ENCODE data around the gene USP34. TPM values are rescaled to one million over a fixed set of nuclear protein-coding genes. Genes with fewer than 3 reads are reported as not detected.

The USP34 gene
- total RNA-seq, 1 donor from 2014 or later: 95.9 TPM

DNA sequence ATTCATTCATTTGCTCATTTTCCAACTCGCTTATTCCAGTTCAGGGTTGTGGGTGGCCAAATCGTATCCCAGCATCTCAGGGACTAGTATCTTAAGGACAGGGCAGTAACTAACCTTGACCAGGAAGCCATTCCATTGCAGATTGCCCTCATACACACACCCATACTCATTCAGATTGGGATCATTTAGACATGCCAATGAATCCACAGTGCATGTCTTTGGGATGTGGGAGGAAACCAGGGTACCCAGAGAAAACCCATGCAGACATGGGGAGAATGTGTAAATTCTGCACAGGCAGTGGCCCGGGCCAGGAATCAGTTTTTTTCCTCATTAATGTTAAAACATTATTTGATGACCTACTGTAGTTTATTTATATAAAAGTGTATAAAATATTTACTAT is 150.7 kb downstream of the USP34 start:
- Mint-ChIP-seq H3K36me3 (ENCODE audit: low read depth) (peaks cover 7% of the 10 kb centered on the region), H3K27me3 (ENCODE audit: low read depth) (no peaks in the 10 kb centered on the region), H3K9me3 (no peaks in the 10 kb centered on the region), H3K4me1 (no peaks in the 10 kb centered on the region), H3K4me3 (no peak overlapping the region), H3K27ac (ENCODE audit: unreplicated experiment) (no peak overlapping the region)
- no peak for DNase-seq (ENCODE audit: low read depth, low spot score)
- TF ChIP-seq, protein P1, sequence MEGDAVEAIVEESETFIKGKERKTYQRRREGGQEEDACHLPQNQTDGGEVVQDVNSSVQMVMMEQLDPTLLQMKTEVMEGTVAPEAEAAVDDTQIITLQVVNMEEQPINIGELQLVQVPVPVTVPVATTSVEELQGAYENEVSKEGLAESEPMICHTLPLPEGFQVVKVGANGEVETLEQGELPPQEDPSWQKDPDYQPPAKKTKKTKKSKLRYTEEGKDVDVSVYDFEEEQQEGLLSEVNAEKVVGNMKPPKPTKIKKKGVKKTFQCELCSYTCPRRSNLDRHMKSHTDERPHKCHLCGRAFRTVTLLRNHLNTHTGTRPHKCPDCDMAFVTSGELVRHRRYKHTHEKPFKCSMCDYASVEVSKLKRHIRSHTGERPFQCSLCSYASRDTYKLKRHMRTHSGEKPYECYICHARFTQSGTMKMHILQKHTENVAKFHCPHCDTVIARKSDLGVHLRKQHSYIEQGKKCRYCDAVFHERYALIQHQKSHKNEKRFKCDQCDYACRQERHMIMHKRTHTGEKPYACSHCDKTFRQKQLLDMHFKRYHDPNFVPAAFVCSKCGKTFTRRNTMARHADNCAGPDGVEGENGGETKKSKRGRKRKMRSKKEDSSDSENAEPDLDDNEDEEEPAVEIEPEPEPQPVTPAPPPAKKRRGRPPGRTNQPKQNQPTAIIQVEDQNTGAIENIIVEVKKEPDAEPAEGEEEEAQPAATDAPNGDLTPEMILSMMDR (conservative IDR thresholded peaks at IDR 0.05): no peak

DNA sequence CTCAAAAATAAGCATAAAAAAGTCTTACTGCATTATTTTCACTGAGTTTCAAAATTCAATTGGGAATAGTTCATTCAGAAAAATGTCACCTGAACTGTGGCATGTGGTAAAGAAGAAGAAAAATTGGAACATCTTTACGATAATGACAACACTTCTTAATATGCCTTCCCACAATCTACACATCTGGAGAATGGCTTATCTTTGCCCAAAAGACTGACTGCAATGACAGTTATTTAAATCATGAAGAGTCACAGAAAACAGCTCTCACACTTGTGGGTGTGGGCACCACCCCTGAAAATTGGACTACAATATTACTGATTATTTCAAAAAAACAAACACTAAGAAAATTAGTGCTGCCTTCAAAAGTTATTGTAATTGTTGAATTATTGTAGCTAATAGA is 152.3 kb downstream of the USP34 start:
- no peak for DNase-seq (ENCODE audit: low read depth, low spot score)
- Mint-ChIP-seq H3K36me3 (ENCODE audit: low read depth) (peaks cover 6% of the 10 kb centered on the region), H3K9me3 (no peaks in the 10 kb centered on the region), H3K27ac (ENCODE audit: unreplicated experiment) (no peak overlapping the region), H3K4me3 (no peak overlapping the region), H3K27me3 (ENCODE audit: low read depth) (no peaks in the 10 kb centered on the region), H3K4me1 (no peaks in the 10 kb centered on the region)
- TF ChIP-seq, protein P1 (conservative IDR thresholded peaks at IDR 0.05): no peak

- Mint-ChIP-seq H3K36me3 (ENCODE audit: low read depth) (peaks cover 16% of the 10 kb centered on the region), H3K4me3 (no peak overlapping the region), H3K27ac (ENCODE audit: unreplicated experiment) (no peak overlapping the region), H3K27me3 (ENCODE audit: low read depth) (no peaks in the 10 kb centered on the region), H3K9me3 (no peaks in the 10 kb centered on the region), H3K4me1 (no peaks in the 10 kb centered on the region)
- no peak for DNase-seq (ENCODE audit: low read depth, low spot score)
- TF ChIP-seq, protein P1 (conservative IDR thresholded peaks at IDR 0.05): no peak
These were observed 174.9 kb downstream of the USP34 start for GRCh38 chr2:61295981-61296380.

- TF ChIP-seq, protein P1 (conservative IDR thresholded peaks at IDR 0.05): no peak
These were observed 178.9 kb downstream of the USP34 start for GRCh38 chr2:61291851-61292575.

GRCh38 chr2:61288070-61288841 is 182.6 kb downstream of the USP34 start:
- TF ChIP-seq, protein P1 (conservative IDR thresholded peaks at IDR 0.05): no peak
- H3K36me3 Mint-ChIP-seq (ENCODE audit: low read depth): peaks cover 7% of the 10 kb centered on the region
- no peaks in the 10 kb centered on the region for H3K4me1 Mint-ChIP-seq
- H3K27ac Mint-ChIP-seq (ENCODE audit: unreplicated experiment): peak overlapping the region; percentile 51
- H3K27me3 Mint-ChIP-seq (ENCODE audit: low read depth): no peaks in the 10 kb centered on the region
- H3K9me3 Mint-ChIP-seq: no peaks in the 10 kb centered on the region
- no peak for DNase-seq (ENCODE audit: low read depth, low spot score)
- H3K4me3 Mint-ChIP-seq: no peak overlapping the region

More at GRCh38 chr2:61291851-61292575, 178.9 kb downstream of the USP34 start:
- Mint-ChIP-seq H3K27me3 (ENCODE audit: low read depth) (no peaks in the 10 kb centered on the region), H3K4me1 (no peaks in the 10 kb centered on the region), H3K9me3 (no peaks in the 10 kb centered on the region), H3K4me3 (no peak overlapping the region), H3K36me3 (ENCODE audit: low read depth) (peaks cover 14% of the 10 kb centered on the region), H3K27ac (ENCODE audit: unreplicated experiment) (no peak overlapping the region)
- no peak for DNase-seq (ENCODE audit: low read depth, low spot score)

Measured in neural crest cell (in vitro differentiated cells).